Measurements from ENCODE around the gene KCNQ4.

DNA sequence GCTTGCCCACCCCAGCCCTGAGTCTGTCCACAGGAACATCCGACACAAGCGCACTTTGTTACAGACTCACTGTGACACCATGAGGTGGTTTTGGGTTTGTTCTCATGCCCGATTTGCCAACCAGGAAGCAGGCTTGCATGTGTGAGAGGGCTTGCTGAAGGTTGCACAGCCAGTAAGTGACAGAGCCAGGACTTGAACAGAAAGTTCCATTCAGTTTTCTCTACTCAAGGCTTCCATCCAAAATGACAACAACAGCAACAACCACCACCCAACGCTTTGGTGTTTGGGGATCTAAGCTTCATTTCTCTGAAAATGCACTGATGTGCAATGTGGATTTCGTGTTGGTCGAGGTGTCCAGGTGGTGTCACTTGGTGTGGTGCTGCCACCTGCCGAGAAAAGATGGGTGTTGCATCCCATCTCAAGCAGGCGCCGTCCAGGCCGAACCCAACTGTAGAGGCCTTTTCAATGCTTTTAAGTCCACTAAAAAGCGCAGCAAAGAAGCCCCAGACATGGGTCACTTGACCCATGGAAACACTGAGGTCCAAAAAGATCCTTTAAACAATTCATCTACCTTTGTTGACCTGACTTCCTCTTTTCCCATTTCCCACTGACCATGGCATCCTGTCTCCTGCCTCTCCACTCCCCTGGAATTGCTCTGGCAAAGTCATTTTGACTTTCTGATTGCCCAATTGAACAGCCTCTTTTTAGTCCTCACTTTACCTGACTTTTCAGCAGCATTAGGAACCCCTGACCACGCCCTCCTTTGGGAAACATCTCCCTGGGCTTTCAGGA is 66.4 kb downstream of the KCNQ4 start:
- TF ChIP-seq ZNF384 (IDR thresholded peaks at IDR 0.05) (no peak), FOXA1 (IDR thresholded peaks at IDR 0.05) (no peak), BHLHE40 (IDR thresholded peaks at IDR 0.05; ENCODE audit: borderline replicate concordance) (no peak), SP1 (IDR thresholded peaks at IDR 0.05) (no peak), ELF4 (IDR thresholded peaks at IDR 0.05) (no peak), FOXM1 (IDR thresholded peaks at IDR 0.05; ENCODE audit: borderline replicate concordance) (no peak), CTBP1 (IDR thresholded peaks at IDR 0.05; ENCODE audit: borderline replicate concordance) (no peak), L3MBTL2 (conservative IDR thresholded peaks at IDR 0.05) (no peak), FOXK2 (IDR thresholded peaks at IDR 0.05) (no peak), NFRKB (IDR thresholded peaks at IDR 0.05) (no peak), HDGF (IDR thresholded peaks at IDR 0.05; ENCODE audit: borderline replicate concordance) (no peak), ARNT (IDR thresholded peaks at IDR 0.05) (no peak), SUZ12 (IDR thresholded peaks at IDR 0.05) (no peak)

All from HEK293T (cell line).